Activated CD8-positive, alpha-beta memory T cell treated with anti-CD3 and anti-CD28 coated beads for 1 hour (primary cell): Measurements from ENCODE around the gene PEX11G.

Experiments used
- DNase-seq, 2 donors: peaks; one replicate each; pipeline ENCODE4 v3.0.0-alpha.2; 2020; ENCODE audit warnings: low read depth in 1 of 2; ENCODE audit errors: extremely low read depth in 1 of 2

The PEX11G gene

GRCh38 chr19:7500811-7501450 is 12.1 kb upstream of the PEX11G start:
- DNase-seq, result no peak

- DNase-seq, result no peak
Observed at GRCh38 chr19:7497292-7497691, 8.5 kb upstream of the PEX11G start.

- no peak for DNase-seq
Observed at GRCh38 chr19:7494416-7495098, 5.7 kb upstream of the PEX11G start.

GRCh38 chr19:7492558-7492957 is 3.7 kb upstream of the PEX11G start:
- no peak for DNase-seq

GRCh38 chr19:7492142-7492541 is 3.3 kb upstream of the PEX11G start:
- no peak for DNase-seq

GRCh38 chr19:7489609-7490044 is 792 bp upstream of the PEX11G start:
- DNase-seq, result no peak

- no peak for DNase-seq
Observed at GRCh38 chr19:7486923-7487322, 1.9 kb downstream of the PEX11G start.

GRCh38 chr19:7483720-7484201 is 5.1 kb downstream of the PEX11G start:
- no peak for DNase-seq

- no peak for DNase-seq
Observed at GRCh38 chr19:7482584-7483439, 6.0 kb downstream of the PEX11G start.

GRCh38 chr19:7480970-7481255 is 7.9 kb downstream of the PEX11G start:
- DNase-seq, result no peak

GRCh38 chr19:7480222-7480969 is 8.4 kb downstream of the PEX11G start:
- no peak for DNase-seq

GRCh38 chr19:7478843-7479227 is 10.0 kb downstream of the PEX11G start:
- no peak for DNase-seq

GRCh38 chr19:7478173-7478842 is 10.5 kb downstream of the PEX11G start:
- DNase-seq, result no peak

GRCh38 chr19:7477758-7478157 is 11.1 kb downstream of the PEX11G start:
- DNase-seq, result no peak

- DNase-seq, result no peak
Observed at GRCh38 chr19:7476777-7477494, 11.9 kb downstream of the PEX11G start.

- no peak for DNase-seq
Observed at GRCh38 chr19:7476241-7476640, 12.6 kb downstream of the PEX11G start.

GRCh38 chr19:7475665-7476064 is 13.2 kb downstream of the PEX11G start:
- no peak for DNase-seq

GRCh38 chr19:7471696-7472615 is 16.9 kb downstream of the PEX11G start:
- no peak for DNase-seq
